Sigmoid colon (tissue), 7 donors: ENCODE data around the gene OGFRL1. TPM values are rescaled to one million over a fixed set of nuclear protein-coding genes. Genes with fewer than 3 reads are reported as not detected.

ENCODE experiments used
- DNase-seq: peaks from one replicate; pipeline ENCODE4 v3.0.0-alpha.2; 2019
- H3K27ac ChIP-seq, 4 donors: fragments of 200-600 bp; sonication (generic); one replicate each; pipeline ENCODE4 v1.5.1; 2016 to 2019; ENCODE audit warnings: mild to moderate bottlenecking in 1 of 4
- H3K27me3 ChIP-seq, 3 donors: fragments of 200-600 bp; sonication (generic); one replicate each; pipeline ENCODE4 v1.5.1; 2019; ENCODE audit warnings: mild to moderate bottlenecking in 1 of 3
- H3K36me3 ChIP-seq, 4 donors: fragments of 200-600 bp; sonication (generic); one replicate each; pipeline ENCODE4 v1.5.1; 2016 to 2019
- H3K4me1 ChIP-seq, 4 donors: fragments of 200-600 bp; sonication (generic); one replicate each; pipeline ENCODE4 v1.5.1; 2017 to 2019
- H3K4me3 ChIP-seq, 4 donors: fragments of 200-600 bp; sonication (generic); one replicate each; pipeline ENCODE4 v1.5.1; 2017 to 2019; ENCODE audit warnings: mild to moderate bottlenecking in 2 of 4, moderate library complexity in 1 of 4
- H3K9me3 ChIP-seq, 4 donors: fragments of 200-600 bp in 3 of 4; sonication (generic) in 3 of 4; one replicate each; pipeline versions ENCODE4 v1.5.1 to v1.6.1; 2013 to 2019
- CTCF ChIP-seq, 4 experiments: fragments of 450-650 bp in 3 of 4; fragments of 200-600 bp in 1 of 4; IDR thresholded peaks; one replicate each; pipeline ENCODE4 v1.5.1; 2016 to 2019; ENCODE audit warnings: antibody characterized with exemption in 4 of 4, mild to moderate bottlenecking in 3 of 4, moderate library complexity in 2 of 4
- EP300 ChIP-seq, 4 donors: sonication (generic); formaldehyde crosslinking; IDR thresholded peaks; one replicate each; pipeline ENCODE4 v1.6.1; 2017; ENCODE audit warnings: antibody characterized with exemption in 4 of 4
- POLR2A ChIP-seq, 2 donors: fragments of 450-650 bp; IDR thresholded peaks; one replicate each; pipeline ENCODE4 v1.6.1; 2016; ENCODE audit warnings: antibody characterized with exemption in 2 of 2, mild to moderate bottlenecking in 2 of 2, moderate library complexity in 2 of 2
- POLR2AphosphoS5 ChIP-seq, 4 donors: sonication (generic); formaldehyde crosslinking; IDR thresholded peaks; one replicate each; pipeline ENCODE4 v1.6.1; 2017; ENCODE audit warnings: antibody characterized with exemption in 4 of 4
- WGBS, 2 donors: extraction: QIAGEN DNeasy Blood & Tissue Kit; methylation state at CpG; one replicate each; pipeline ENCODE4 v1.1.7; 2013; 5-methylcytosine and 5-hydroxymethylcytosine counted together
- intact Hi-C: fragments of 100-400 bp; cut with DNase I; formaldehyde crosslinking; loops from one replicate; pipeline ENCODE4 v1.15.1; 2023
- polyA plus RNA-seq, 3 donors: library from polyadenylated mRNA; stranded (reverse); fragments of 200-250 nt; gene quantifications; one replicate each; pipeline ENCODE4 v1.2.3, GENCODE V29; 2013
- total RNA-seq, 4 donors: library from RNA; depleted of rRNA; stranded (reverse); fragments of >200 nt; gene quantifications; one replicate each; pipeline ENCODE4 v1.1.0, GENCODE V29; 2016
- donor health status: healthy with polysubstance abuse.
- donor health status: Bipolar disorder and iron deficiency.
- donor health status: healthy.

Gene OGFRL1
- total and polyA plus RNA-seq, 7 donors, result 3.2 to 58.5 (median 23.0) TPM

- no peak overlapping the region for H3K4me3 ChIP-seq
- intact Hi-C loops, result no loop called here
- TF ChIP-seq POLR2A (IDR thresholded peaks at IDR 0.05) (no peak), POLR2AphosphoS5 (IDR thresholded peaks at IDR 0.05) (peak in 3 of 4 donors; percentile 33 to 52 (median 36))
- no peak overlapping the region for H3K27ac ChIP-seq
- peaks cover 0 to 4% (median 0%) of the 10 kb centered on the region in 4 donors for H3K4me1 ChIP-seq
- 78 to 84% methylated on average over 2 of the region's 2 CpGs for WGBS, 2 donors
- DNase-seq, result peak; percentile 62
- no peaks in the 10 kb centered on the region for H3K27me3 ChIP-seq
- no peaks in the 10 kb centered on the region for H3K36me3 ChIP-seq
- no peaks in the 10 kb centered on the region for H3K9me3 ChIP-seq
Observed at GRCh38 chr6:71333697-71334096, 45.1 kb downstream of the OGFRL1 start.

- no peak for DNase-seq
- Histone ChIP-seq H3K9me3 (no peaks in the 10 kb centered on the region), H3K4me1 (peaks cover 0 to 4% (median 0%) of the 10 kb centered on the region in 4 donors), H3K27ac (no peak overlapping the region), H3K4me3 (no peak overlapping the region), H3K27me3 (no peaks in the 10 kb centered on the region), H3K36me3 (no peaks in the 10 kb centered on the region)
- intact Hi-C loops, result no loop called here
- no peak for TF ChIP-seq EP300 (IDR thresholded peaks at IDR 0.05)
- TF ChIP-seq POLR2A (IDR thresholded peaks at IDR 0.05), result no peak
- no peak for TF ChIP-seq CTCF (IDR thresholded peaks at IDR 0.05)
- no peak for TF ChIP-seq POLR2AphosphoS5 (IDR thresholded peaks at IDR 0.05)
Observed at GRCh38 chr6:71334768-71335167, 46.2 kb downstream of the OGFRL1 start.

GRCh38 chr6:71335544-71335943 is 46.9 kb downstream of the OGFRL1 start:
- no peaks in the 10 kb centered on the region for H3K27me3 ChIP-seq
- no peak for TF ChIP-seq POLR2A (IDR thresholded peaks at IDR 0.05)
- TF ChIP-seq EP300 (IDR thresholded peaks at IDR 0.05), result no peak
- no peak for TF ChIP-seq CTCF (IDR thresholded peaks at IDR 0.05)
- TF ChIP-seq POLR2AphosphoS5 (IDR thresholded peaks at IDR 0.05), result no peak
- no peak for DNase-seq

GRCh38 chr6:71336901-71337300 is 48.3 kb downstream of the OGFRL1 start:
- H3K4me1 ChIP-seq, result peaks cover 0 to 4% (median 0%) of the 10 kb centered on the region in 4 donors
- no peak for TF ChIP-seq POLR2A (IDR thresholded peaks at IDR 0.05)
- no peak for TF ChIP-seq CTCF (IDR thresholded peaks at IDR 0.05)
- no peak for TF ChIP-seq POLR2AphosphoS5 (IDR thresholded peaks at IDR 0.05)
- no peak for TF ChIP-seq EP300 (IDR thresholded peaks at IDR 0.05)
- no peaks in the 10 kb centered on the region for H3K36me3 ChIP-seq
- intact Hi-C loops, result no loop called here
- H3K4me3 ChIP-seq, result no peak overlapping the region
- DNase-seq, result no peak
- no peak overlapping the region for H3K27ac ChIP-seq
- H3K27me3 ChIP-seq, result no peaks in the 10 kb centered on the region
- H3K9me3 ChIP-seq, result no peaks in the 10 kb centered on the region
- WGBS, 2 donors, result 77 to 78% methylated on average over 2 of the region's 2 CpGs

More at GRCh38 chr6:71335544-71335943, 46.9 kb downstream of the OGFRL1 start:
- intact Hi-C loops, result no loop called here
- H3K9me3 ChIP-seq, result no peaks in the 10 kb centered on the region
- no peaks in the 10 kb centered on the region for H3K36me3 ChIP-seq
- H3K4me3 ChIP-seq, result no peak overlapping the region
- peaks cover 0 to 4% (median 0%) of the 10 kb centered on the region in 4 donors for H3K4me1 ChIP-seq
- no peak overlapping the region for H3K27ac ChIP-seq

GRCh38 chr6:71338540-71339316 is 50.1 kb downstream of the OGFRL1 start:
- Histone ChIP-seq H3K36me3 (no peaks in the 10 kb centered on the region), H3K9me3 (no peaks in the 10 kb centered on the region), H3K4me1 (peaks cover 0 to 3% (median 0%) of the 10 kb centered on the region in 4 donors), H3K27ac (no peak overlapping the region), H3K27me3 (no peaks in the 10 kb centered on the region), H3K4me3 (no peak overlapping the region)
- 75 to 92% methylated on average over 4 of the region's 4 CpGs for WGBS, 2 donors
- no peak for DNase-seq
- no peak for TF ChIP-seq CTCF (IDR thresholded peaks at IDR 0.05)
- no peak for TF ChIP-seq EP300 (IDR thresholded peaks at IDR 0.05)
- TF ChIP-seq POLR2AphosphoS5 (IDR thresholded peaks at IDR 0.05), result no peak
- TF ChIP-seq POLR2A (IDR thresholded peaks at IDR 0.05), result no peak
- intact Hi-C loops, result no loop called here
